ENCODE measurements around the gene ZNF805.

The ZNF805 gene

GRCh38 chr19:57212109-57212508, 28.3 kb upstream of the ZNF805 start:
- H2AFZ ChIP-seq (ENCODE audit: low read depth, low read length) = no peak overlapping the region
- H3K36me3 ChIP-seq (replicated peaks; ENCODE audit: low read depth, low read length) = peaks cover 41% of the 10 kb centered on the region
- no peaks in the 10 kb centered on the region for H3K9me3 ChIP-seq (ENCODE audit: insufficient read depth, low read length)
- peaks cover 15% of the 10 kb centered on the region; the same call in 1 of the 2 replicates for H3K79me2 ChIP-seq (ENCODE audit: low read length)
- no peaks in the 10 kb centered on the region for H3K27me3 ChIP-seq (ENCODE audit: low read depth, low read length)
- 0 out of 2 replicates have a peak, but pooled peaks cover 4% of the 10 kb centered on the region for H4K20me1 ChIP-seq (ENCODE audit: insufficient read depth, low read length)
- no peak overlapping the region for H3K4me3 ChIP-seq (ENCODE audit: low read length)
- no peak for TF ChIP-seq CTCF (IDR thresholded peaks at IDR 0.05; ENCODE audit: low read depth, low read length)
- TF ChIP-seq EZH2phosphoT487 (IDR thresholded peaks at IDR 0.05; ENCODE audit: low read depth) = no peak
- H3K4me2 ChIP-seq (ENCODE audit: low read length) = no peak overlapping the region
- no peak overlapping the region for H3K9ac ChIP-seq (ENCODE audit: low read length)
- H3K4me1 ChIP-seq (ENCODE audit: low read length) = no peaks in the 10 kb centered on the region
- no peak overlapping the region for H3K27ac ChIP-seq (ENCODE audit: low read length)

- no peak overlapping the region for H3K4me3 ChIP-seq (ENCODE audit: low read length)
- peaks cover 5% of the 10 kb centered on the region; the same call in 1 of the 2 replicates for H3K4me1 ChIP-seq (ENCODE audit: low read length)
- H4K20me1 ChIP-seq (ENCODE audit: insufficient read depth, low read length) = no peaks in the 10 kb centered on the region
- H3K27me3 ChIP-seq (ENCODE audit: low read depth, low read length) = no peaks in the 10 kb centered on the region
- H3K79me2 ChIP-seq (ENCODE audit: low read length) = no peaks in the 10 kb centered on the region
- H3K4me2 ChIP-seq (ENCODE audit: low read length) = no peak overlapping the region
- TF ChIP-seq CTCF (IDR thresholded peaks at IDR 0.05; ENCODE audit: low read depth, low read length) = no peak
- no peak for TF ChIP-seq EZH2phosphoT487 (IDR thresholded peaks at IDR 0.05; ENCODE audit: low read depth)
- H3K9me3 ChIP-seq (ENCODE audit: insufficient read depth, low read length) = no peaks in the 10 kb centered on the region
- no peaks in the 10 kb centered on the region for H3K36me3 ChIP-seq (replicated peaks; ENCODE audit: low read depth, low read length)
- no peak overlapping the region for H2AFZ ChIP-seq (ENCODE audit: low read depth, low read length)
- H3K27ac ChIP-seq (ENCODE audit: low read length) = no peak overlapping the region
- no peak overlapping the region for H3K9ac ChIP-seq (ENCODE audit: low read length)
Observed at GRCh38 chr19:57227502-57227901, 12.9 kb upstream of the ZNF805 start.

GRCh38 chr19:57231686-57232085, 8.7 kb upstream of the ZNF805 start:
- Histone ChIP-seq H3K9ac (ENCODE audit: low read length) (no peak overlapping the region), H3K9me3 (ENCODE audit: insufficient read depth, low read length) (no peaks in the 10 kb centered on the region), H2AFZ (ENCODE audit: low read depth, low read length) (no peak overlapping the region), H3K27me3 (ENCODE audit: low read depth, low read length) (no peaks in the 10 kb centered on the region), H3K4me1 (ENCODE audit: low read length) (peaks cover 13% of the 10 kb centered on the region; the same call in 1 of the 2 replicates), H3K36me3 (replicated peaks; ENCODE audit: low read depth, low read length) (no peaks in the 10 kb centered on the region), H3K27ac (ENCODE audit: low read length) (no peak overlapping the region), H3K4me2 (ENCODE audit: low read length) (no peak overlapping the region), H3K4me3 (ENCODE audit: low read length) (no peak overlapping the region), H4K20me1 (ENCODE audit: insufficient read depth, low read length) (no peaks in the 10 kb centered on the region), H3K79me2 (ENCODE audit: low read length) (no peaks in the 10 kb centered on the region)
- TF ChIP-seq CTCF (IDR thresholded peaks at IDR 0.05; ENCODE audit: low read depth, low read length) (no peak), EZH2phosphoT487 (IDR thresholded peaks at IDR 0.05; ENCODE audit: low read depth) (no peak)

DNA sequence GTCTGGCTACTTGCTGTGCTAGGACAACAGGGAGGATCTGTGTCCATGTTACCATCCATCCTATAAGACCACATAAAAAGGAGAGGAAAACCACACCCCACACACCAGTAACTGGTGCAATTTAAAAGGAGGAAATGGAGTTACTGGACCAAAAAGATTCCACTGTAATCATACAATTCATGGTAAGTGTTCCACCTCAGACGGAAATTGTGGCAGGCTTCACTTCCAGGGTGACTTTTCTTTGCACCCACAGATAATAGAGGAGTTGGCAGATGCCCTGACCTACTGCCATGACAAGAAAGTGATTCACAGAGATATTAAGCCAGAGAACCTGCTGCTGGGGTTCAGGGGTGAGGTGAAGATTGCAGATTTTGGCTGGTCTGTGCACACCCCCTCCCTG, 7.2 kb upstream of the ZNF805 start:
- Histone ChIP-seq H3K27me3 (ENCODE audit: low read depth, low read length) (no peaks in the 10 kb centered on the region), H3K4me3 (ENCODE audit: low read length) (no peak overlapping the region), H3K9me3 (ENCODE audit: insufficient read depth, low read length) (no peaks in the 10 kb centered on the region), H3K4me1 (ENCODE audit: low read length) (peaks cover 13% of the 10 kb centered on the region; the same call in 1 of the 2 replicates), H2AFZ (ENCODE audit: low read depth, low read length) (no peak overlapping the region), H4K20me1 (ENCODE audit: insufficient read depth, low read length) (no peaks in the 10 kb centered on the region), H3K27ac (ENCODE audit: low read length) (no peak overlapping the region), H3K4me2 (ENCODE audit: low read length) (no peak overlapping the region), H3K36me3 (replicated peaks; ENCODE audit: low read depth, low read length) (no peaks in the 10 kb centered on the region), H3K79me2 (ENCODE audit: low read length) (no peaks in the 10 kb centered on the region), H3K9ac (ENCODE audit: low read length) (no peak overlapping the region)
- TF ChIP-seq EZH2phosphoT487 (IDR thresholded peaks at IDR 0.05; ENCODE audit: low read depth) (no peak), CTCF (IDR thresholded peaks at IDR 0.05; ENCODE audit: low read depth, low read length) (no peak)

Data from OCI-LY3 (cell line).